ENCODE data around the gene NDRG4. TPM values are rescaled to one million over a fixed set of nuclear protein-coding genes. Genes with fewer than 3 reads are reported as not detected.

The NDRG4 gene
- total and polyA plus RNA-seq, 2 donors (not counting 1 experiment from before 2014, with no cell fraction given): 0.96 to 1.1 TPM

DNA sequence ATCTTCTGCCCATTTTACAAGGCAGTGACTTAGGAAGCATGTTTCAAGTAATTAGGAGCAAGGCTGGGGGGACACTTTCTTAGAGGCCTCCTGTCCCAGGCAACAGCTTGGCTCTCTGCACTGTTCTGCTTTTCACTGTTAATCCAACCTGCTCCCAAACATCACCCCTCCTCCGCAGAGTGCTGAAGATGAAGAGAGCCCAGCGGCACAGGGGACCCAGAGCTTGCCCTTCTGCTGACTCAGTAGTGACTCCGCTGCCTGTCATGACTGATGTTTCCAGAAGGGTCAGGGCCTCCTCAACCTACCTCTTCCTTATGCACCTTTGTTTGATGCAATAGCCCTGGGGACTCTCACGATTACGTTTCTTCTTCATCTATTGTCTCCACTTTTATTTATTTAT is 38.9 kb upstream of the NDRG4 start:
- Histone ChIP-seq H3K27me3 (replicated peaks in 1 of 4; ENCODE audit: control extremely low read depth in 1 of 4, control insufficient read depth in 3 of 4, insufficient read depth in 4 of 4, low read length in 3 of 4) (peaks cover 0 to 29% (median 12%) of the 10 kb centered on the region in 4 experiments), H3K9ac (ENCODE audit: low read length) (no peak overlapping the region), H3K4me3 (ENCODE audit: control extremely low read depth in 1 of 5, extremely low read depth in 1 of 5, insufficient read depth in 1 of 5, low read depth in 2 of 5, low read length in 4 of 5) (no peak overlapping the region), H3K4me1 (ENCODE audit: control insufficient read depth in 2 of 2, insufficient read depth in 2 of 2, low read length in 2 of 2) (peaks cover 12 to 14% of the 10 kb centered on the region in 2 donors), H3K79me2 (ENCODE audit: control insufficient read depth, insufficient read depth, low read length) (no peaks in the 10 kb centered on the region), H3K4me2 (replicated peaks; ENCODE audit: low read depth, low read length, poor library complexity, severe bottlenecking) (no peak overlapping the region), H3K9me3 (ENCODE audit: control extremely low read depth in 1 of 3, control insufficient read depth in 2 of 3, insufficient read depth in 1 of 3, low read length in 2 of 3) (no peaks in the 10 kb centered on the region), H3K27ac (ENCODE audit: low read length in 2 of 2) (no peak overlapping the region), H2AFZ (ENCODE audit: insufficient read depth, low read depth, low read length, poor library complexity, severe bottlenecking) (no peak overlapping the region), H3K36me3 (replicated peaks in 1 of 2; ENCODE audit: control extremely low read depth in 1 of 2, control insufficient read depth in 1 of 2, extremely low read depth in 1 of 2, insufficient read depth in 2 of 2, low read length in 1 of 2) (no peaks in the 10 kb centered on the region), H4K20me1 (ENCODE audit: control insufficient read depth, insufficient read depth, low read length, poor library complexity, severe bottlenecking) (no peaks in the 10 kb centered on the region)
- ChIA-PET CTCF (no interaction called here), POLR2A (no interaction called here)
- ATAC-seq (ENCODE audit: low read depth) (no peak), DNase-seq (no peak)
- no peak overlapping the region for H3K27ac Mint-ChIP-seq
- WGBS (ENCODE audit: insufficient coverage): 96% methylated on average over 3 of the region's 5 CpGs
- intact Hi-C loops (cut with micrococcal nuclease): no loop called here
- peaks cover 21% of the 10 kb centered on the region for H3K27me3 Mint-ChIP-seq
- H3K4me1 Mint-ChIP-seq: peaks cover 12% of the 10 kb centered on the region
- no peak for TF ChIP-seq EZH2 (IDR thresholded peaks at IDR 0.05; ENCODE audit: borderline replicate concordance, insufficient read depth, low read depth, low read length, poor library complexity, severe bottlenecking)
- TF ChIP-seq, protein P1, sequence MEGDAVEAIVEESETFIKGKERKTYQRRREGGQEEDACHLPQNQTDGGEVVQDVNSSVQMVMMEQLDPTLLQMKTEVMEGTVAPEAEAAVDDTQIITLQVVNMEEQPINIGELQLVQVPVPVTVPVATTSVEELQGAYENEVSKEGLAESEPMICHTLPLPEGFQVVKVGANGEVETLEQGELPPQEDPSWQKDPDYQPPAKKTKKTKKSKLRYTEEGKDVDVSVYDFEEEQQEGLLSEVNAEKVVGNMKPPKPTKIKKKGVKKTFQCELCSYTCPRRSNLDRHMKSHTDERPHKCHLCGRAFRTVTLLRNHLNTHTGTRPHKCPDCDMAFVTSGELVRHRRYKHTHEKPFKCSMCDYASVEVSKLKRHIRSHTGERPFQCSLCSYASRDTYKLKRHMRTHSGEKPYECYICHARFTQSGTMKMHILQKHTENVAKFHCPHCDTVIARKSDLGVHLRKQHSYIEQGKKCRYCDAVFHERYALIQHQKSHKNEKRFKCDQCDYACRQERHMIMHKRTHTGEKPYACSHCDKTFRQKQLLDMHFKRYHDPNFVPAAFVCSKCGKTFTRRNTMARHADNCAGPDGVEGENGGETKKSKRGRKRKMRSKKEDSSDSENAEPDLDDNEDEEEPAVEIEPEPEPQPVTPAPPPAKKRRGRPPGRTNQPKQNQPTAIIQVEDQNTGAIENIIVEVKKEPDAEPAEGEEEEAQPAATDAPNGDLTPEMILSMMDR (IDR thresholded peaks at IDR 0.05): no peak
- H3K4me3 Mint-ChIP-seq: no peak overlapping the region
- H3K9me3 Mint-ChIP-seq (ENCODE audit: insufficient read depth): no peaks in the 10 kb centered on the region

DNA sequence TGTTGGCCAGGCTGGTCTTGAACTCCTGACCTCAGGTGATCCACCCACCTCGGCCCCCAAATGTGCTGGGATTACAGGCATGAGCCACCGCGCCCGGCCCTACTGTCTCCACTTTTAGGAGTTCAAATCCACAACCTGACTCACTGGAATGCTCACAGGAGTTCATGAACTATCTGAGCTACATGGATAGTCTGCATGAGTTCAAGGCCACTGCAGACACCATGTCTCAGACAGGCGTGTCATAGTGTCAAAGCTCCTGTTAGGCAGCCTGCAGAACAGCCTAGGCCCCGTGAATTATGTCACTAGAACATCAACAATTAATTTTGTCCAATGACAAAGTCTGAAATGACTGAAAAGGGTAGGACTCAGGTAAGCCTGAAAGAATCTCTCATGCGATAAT is 38.3 kb upstream of the NDRG4 start:
- no peaks in the 10 kb centered on the region for H3K36me3 ChIP-seq (replicated peaks in 1 of 2; ENCODE audit: control extremely low read depth in 1 of 2, control insufficient read depth in 1 of 2, extremely low read depth in 1 of 2, insufficient read depth in 2 of 2, low read length in 1 of 2)
- H3K79me2 ChIP-seq (ENCODE audit: control insufficient read depth, insufficient read depth, low read length): no peaks in the 10 kb centered on the region
- H2AFZ ChIP-seq (ENCODE audit: insufficient read depth, low read depth, low read length, poor library complexity, severe bottlenecking): no peak overlapping the region
- H3K4me1 Mint-ChIP-seq: peaks cover 12% of the 10 kb centered on the region
- no peaks in the 10 kb centered on the region for H3K9me3 Mint-ChIP-seq (ENCODE audit: insufficient read depth)
- no peak overlapping the region for H3K4me3 ChIP-seq (ENCODE audit: control extremely low read depth in 1 of 5, extremely low read depth in 1 of 5, insufficient read depth in 1 of 5, low read depth in 2 of 5, low read length in 4 of 5)
- POLR2A ChIA-PET: no interaction called here
- no peaks in the 10 kb centered on the region for H4K20me1 ChIP-seq (ENCODE audit: control insufficient read depth, insufficient read depth, low read length, poor library complexity, severe bottlenecking)
- TF ChIP-seq EZH2 (IDR thresholded peaks at IDR 0.05; ENCODE audit: borderline replicate concordance, insufficient read depth, low read depth, low read length, poor library complexity, severe bottlenecking): no peak
- TF ChIP-seq, protein P1 (IDR thresholded peaks at IDR 0.05): no peak
- no peaks in the 10 kb centered on the region for H3K9me3 ChIP-seq (ENCODE audit: control extremely low read depth in 1 of 3, control insufficient read depth in 2 of 3, insufficient read depth in 1 of 3, low read length in 2 of 3)
- H3K27ac ChIP-seq (ENCODE audit: low read length in 2 of 2): no peak overlapping the region
- ATAC-seq (ENCODE audit: low read depth) (no peak), DNase-seq (no peak)
- intact Hi-C loops (cut with micrococcal nuclease): no loop called here
- CTCF ChIA-PET: no interaction called here
- WGBS (ENCODE audit: insufficient coverage): 100% methylated on average over 4 of the region's 7 CpGs
- H3K4me2 ChIP-seq (replicated peaks; ENCODE audit: low read depth, low read length, poor library complexity, severe bottlenecking): no peak overlapping the region
- no peak overlapping the region for H3K9ac ChIP-seq (ENCODE audit: low read length)
- H3K4me1 ChIP-seq (ENCODE audit: control insufficient read depth in 2 of 2, insufficient read depth in 2 of 2, low read length in 2 of 2): peaks cover 12 to 14% of the 10 kb centered on the region in 2 donors
- no peak overlapping the region for H3K4me3 Mint-ChIP-seq
- no peak overlapping the region for H3K27ac Mint-ChIP-seq
- peaks cover 0 to 35% (median 13%) of the 10 kb centered on the region in 4 experiments for H3K27me3 ChIP-seq (replicated peaks in 1 of 4; ENCODE audit: control extremely low read depth in 1 of 4, control insufficient read depth in 3 of 4, insufficient read depth in 4 of 4, low read length in 3 of 4)
- peaks cover 27% of the 10 kb centered on the region for H3K27me3 Mint-ChIP-seq
